H9 (cell line): ENCODE measurements around the gene IL15RA. TPM values are rescaled to one million over a fixed set of nuclear protein-coding genes. Genes with fewer than 3 reads are reported as not detected.

Source experiments
- DNase-seq: peaks from one replicate; pipeline ENCODE4 v3.0.0-alpha.2; 2017
- H2AFZ ChIP-seq: one replicate; pipeline ENCODE4 v1.6.1; 2013; ENCODE audit warnings: mild to moderate bottlenecking, low read length, control low read depth, moderate library complexity
- H2AK5ac ChIP-seq: 2 replicates; pipeline ENCODE4 v1.6.1; 2013; ENCODE audit warnings: low read length, control low read depth, mixed read lengths; ENCODE audit not compliant: insufficient read length
- H2BK120ac ChIP-seq: one replicate; pipeline ENCODE4 v1.6.1; 2013; ENCODE audit warnings: low read depth, mild to moderate bottlenecking, low read length, control low read depth, inconsistent platforms; ENCODE audit not compliant: poor library complexity, severe bottlenecking
- H2BK12ac ChIP-seq: 2 replicates; pipeline ENCODE4 v1.6.1; 2013; ENCODE audit warnings: low read length, control low read depth, mixed read lengths, low read depth; ENCODE audit not compliant: insufficient read length
- H2BK15ac ChIP-seq: 2 replicates; pipeline ENCODE4 v1.6.1; 2013; ENCODE audit warnings: low read depth, low read length, control low read depth
- H2BK20ac ChIP-seq: one replicate; pipeline ENCODE4 v1.6.1; 2013; ENCODE audit warnings: low read depth, mild to moderate bottlenecking, low read length, control low read depth, inconsistent platforms; ENCODE audit not compliant: poor library complexity, severe bottlenecking
- H2BK5ac ChIP-seq: 2 replicates; pipeline ENCODE4 v1.6.1; 2013; ENCODE audit warnings: low read length, control low read depth, mixed read lengths; ENCODE audit not compliant: insufficient read length
- H3K14ac ChIP-seq: 2 replicates; pipeline ENCODE4 v1.6.1; 2013; ENCODE audit warnings: low read length, control low read depth; ENCODE audit not compliant: insufficient read depth
- H3K18ac ChIP-seq: 2 replicates; pipeline ENCODE4 v1.6.1; 2013; ENCODE audit warnings: low read depth, mild to moderate bottlenecking, mixed read lengths, low read length, control low read depth; ENCODE audit not compliant: insufficient read length
- H3K23ac ChIP-seq: 2 replicates; pipeline ENCODE4 v1.6.1; 2013; ENCODE audit warnings: low read length, control low read depth, mixed read lengths, low read depth; ENCODE audit not compliant: insufficient read length
- H3K23me2 ChIP-seq: 2 replicates; pipeline ENCODE4 v1.6.1; 2013; ENCODE audit warnings: low read depth, mild to moderate bottlenecking, mixed read lengths, low read length, control low read depth; ENCODE audit not compliant: insufficient read length, poor library complexity, severe bottlenecking
- H3K27ac ChIP-seq: 2 replicates; pipeline ENCODE4 v1.5.1; 2013; ENCODE audit warnings: low read length, control low read depth, mixed read lengths, low read depth; ENCODE audit not compliant: insufficient read length
- H3K27me3 ChIP-seq: 2 replicates; pipeline ENCODE4 v1.6.1; 2013; ENCODE audit warnings: low read length, control low read depth, inconsistent platforms; ENCODE audit not compliant: insufficient read depth
- H3K4ac ChIP-seq: 2 replicates; pipeline ENCODE4 v1.6.1; 2013; ENCODE audit warnings: low read depth, mild to moderate bottlenecking, control low read depth, inconsistent platforms, low read length, moderate library complexity
- H3K4me1 ChIP-seq: 2 replicates; pipeline ENCODE4 v1.6.1; 2013; ENCODE audit warnings: low read length, control low read depth, inconsistent platforms; ENCODE audit not compliant: insufficient read depth
- H3K4me2 ChIP-seq: 2 replicates; pipeline ENCODE4 v1.6.1; 2013; ENCODE audit warnings: low read length, control low read depth, mixed read lengths; ENCODE audit not compliant: insufficient read length, insufficient read depth
- H3K56ac ChIP-seq: 2 replicates; pipeline ENCODE4 v1.6.1; 2013; ENCODE audit warnings: low read depth, mild to moderate bottlenecking, mixed read lengths, low read length, control low read depth; ENCODE audit not compliant: insufficient read length
- H3K79me1 ChIP-seq: 2 replicates; pipeline ENCODE4 v1.6.1; 2013; ENCODE audit warnings: low read depth, mild to moderate bottlenecking, moderate library complexity, low read length, control low read depth, inconsistent platforms; ENCODE audit not compliant: insufficient read depth, poor library complexity, severe bottlenecking
- H3K79me2 ChIP-seq: 2 replicates; pipeline ENCODE4 v1.6.1; 2013; ENCODE audit warnings: low read length, control low read depth, inconsistent platforms; ENCODE audit not compliant: insufficient read depth
- H3K9ac ChIP-seq: 2 replicates; pipeline ENCODE4 v1.6.1; 2013; ENCODE audit warnings: low read length, control low read depth, mixed read lengths; ENCODE audit not compliant: insufficient read length; ENCODE audit errors: extremely low read depth
- H3K9me3 ChIP-seq: one replicate; pipeline ENCODE4 v1.6.1; 2013; ENCODE audit warnings: low read depth, low read length, inconsistent platforms; ENCODE audit not compliant: control insufficient read depth
- H3T11ph ChIP-seq: one replicate; pipeline ENCODE4 v1.6.1; 2013; ENCODE audit warnings: mild to moderate bottlenecking, low read length, control low read depth, inconsistent platforms
- H4K20me1 ChIP-seq: one replicate; pipeline ENCODE4 v1.6.1; 2013; ENCODE audit not compliant: control insufficient read depth, insufficient read length, insufficient read depth
- H4K5ac ChIP-seq: 2 replicates; pipeline ENCODE4 v1.6.1; 2013; ENCODE audit warnings: low read depth, mild to moderate bottlenecking, mixed read lengths, low read length, control low read depth; ENCODE audit not compliant: insufficient read length
- H4K8ac ChIP-seq: replicated peaks from 2 replicates; pipeline ENCODE4 v1.6.1; 2013; ENCODE audit warnings: low read length, control low read depth, mixed read lengths, low read depth; ENCODE audit not compliant: insufficient read length
- H4K91ac ChIP-seq: 2 replicates; pipeline ENCODE4 v1.6.1; 2013; ENCODE audit warnings: low read depth, mild to moderate bottlenecking, moderate library complexity, mixed read lengths, low read length, control low read depth; ENCODE audit not compliant: insufficient read length
- H3K27ac Mint-ChIP-seq, 3 experiments: 2 replicates in 2 of 3; 3 replicates in 1 of 3; pipeline ENCODE4 v1.8.0; 2020 to 2021; ENCODE audit warnings: mixed read lengths in 3 of 3, mild to moderate bottlenecking in 1 of 3, moderate library complexity in 1 of 3
- H3K27me3 Mint-ChIP-seq: 2 replicates; pipeline ENCODE4 v1.8.0; 2021; ENCODE audit warnings: low read depth, mild to moderate bottlenecking, moderate library complexity, mixed read lengths
- H3K36me3 Mint-ChIP-seq, 3 experiments: 2 replicates in 2 of 3; 3 replicates in 1 of 3; pipeline ENCODE4 v1.8.0; 2020 to 2021; ENCODE audit warnings: low read depth in 3 of 3, mixed read lengths in 3 of 3; ENCODE audit not compliant: insufficient read depth in 1 of 3
- H3K4me1 Mint-ChIP-seq, 2 experiments: 2 replicates each; pipeline ENCODE4 v1.8.0; 2020; ENCODE audit warnings: mixed read lengths in 2 of 2
- H3K4me3 Mint-ChIP-seq, 2 experiments: 2 replicates in 1 of 2; 3 replicates in 1 of 2; pipeline ENCODE4 v1.8.0; 2020 to 2021; ENCODE audit warnings: mild to moderate bottlenecking in 2 of 2, mixed read lengths in 2 of 2, moderate library complexity in 1 of 2
- H3K9me3 Mint-ChIP-seq, 2 experiments: 2 replicates in 1 of 2; 3 replicates in 1 of 2; pipeline ENCODE4 v1.8.0; 2020; ENCODE audit warnings: mild to moderate bottlenecking in 2 of 2, mixed read lengths in 2 of 2, moderate library complexity in 1 of 2
- CTCF ChIP-seq: fragments of 200-600 bp; sonication (generic); conservative IDR thresholded peaks from 3 replicates; pipeline ENCODE4 v1.8.0; 2021; ENCODE audit warnings: antibody characterized with exemption, mild to moderate bottlenecking
- WGBS: extraction: QIAGEN DNeasy Blood & Tissue Kit; methylation state at CpG from one replicate; pipeline ENCODE4 v1.1.7; 2013; ENCODE audit warnings: missing lambda C conversion rate, low lambda C conversion rate, mixed read lengths; ENCODE audit not compliant: insufficient read length; ENCODE audit errors: extremely low coverage; 5-methylcytosine and 5-hydroxymethylcytosine counted together
- total RNA-seq: library from RNA; stranded (reverse); gene quantifications from 2 replicates; pipeline ENCODE4 v1.2.1, GENCODE V29; 2021

IL15RA gene
- total RNA-seq, 1 experiment from 2014 or later = 0.31 TPM

- 0 out of 7 replicates have a peak overlapping the region, but pooled peaks of 1 of the 3 experiments have one; percentile 14 for H3K27ac Mint-ChIP-seq
- Histone ChIP-seq H2AK5ac (no peak overlapping the region), H4K20me1 (no peaks in the 10 kb centered on the region), H2BK5ac (no peak overlapping the region), H4K91ac (no peak overlapping the region), H2AFZ (no peak overlapping the region), H2BK12ac (no peak overlapping the region), H3K23me2 (no peaks in the 10 kb centered on the region), H3K18ac (no peak overlapping the region), H3T11ph (no peak overlapping the region), H3K79me1 (no peaks in the 10 kb centered on the region), H2BK120ac (no peak overlapping the region), H3K9ac (no peak overlapping the region), H4K8ac (no peak overlapping the region), H2BK15ac (no peak overlapping the region), H3K27me3 (no peaks in the 10 kb centered on the region), H2BK20ac (no peak overlapping the region), H3K14ac (no peak overlapping the region), H3K4ac (no peak overlapping the region), H3K9me3 (no peaks in the 10 kb centered on the region), H3K27ac (no peak overlapping the region), H3K4me1 (no peaks in the 10 kb centered on the region), H3K4me2 (no peak overlapping the region), H4K5ac (no peak overlapping the region), H3K23ac (no peak overlapping the region), H3K79me2 (no peaks in the 10 kb centered on the region), H3K56ac (no peak overlapping the region)
- no peak overlapping the region for H3K4me3 Mint-ChIP-seq
- no peaks in the 10 kb centered on the region for H3K27me3 Mint-ChIP-seq
- H3K36me3 Mint-ChIP-seq = peaks cover 45 to 98% (median 86%) of the 10 kb centered on the region in 3 experiments; a peak in 6 of 7 replicates
- no peaks in the 10 kb centered on the region for H3K9me3 Mint-ChIP-seq
- no peaks in the 10 kb centered on the region for H3K4me1 Mint-ChIP-seq
- no CpG with 5 or more reads among the region's 8 CpGs for WGBS
- no peak for TF ChIP-seq CTCF
- no peak for DNase-seq
These were observed 50.0 kb downstream of the IL15RA start for GRCh38 chr10:5927306-5927705.
